Measurements from ENCODE around the gene MRPL1.

MRPL1 gene

GRCh38 chr4:77927991-77928925 lies 65.6 kb downstream of the MRPL1 start:
- H4K20me1 ChIP-seq (ENCODE audit: insufficient read depth), result no peaks in the 10 kb centered on the region
- no peak overlapping the region for H2AFZ ChIP-seq (ENCODE audit: low read depth)
- no peak overlapping the region for H3K9ac ChIP-seq
- H3K4me3 ChIP-seq (IDR thresholded peaks at IDR 0.05; ENCODE audit: insufficient read depth, low read depth, low read length), result no peak overlapping the region
- H3K4me2 ChIP-seq, result no peak overlapping the region
- H3K4me1 ChIP-seq (ENCODE audit: low read depth, poor library complexity, severe bottlenecking), result no peaks in the 10 kb centered on the region
- H3K36me3 ChIP-seq (ENCODE audit: insufficient read depth), result no peaks in the 10 kb centered on the region
- no peaks in the 10 kb centered on the region for H3K79me2 ChIP-seq (ENCODE audit: insufficient read depth, low read depth)
- no peak overlapping the region for H3K27ac ChIP-seq
- H3K27me3 ChIP-seq (ENCODE audit: insufficient read depth, low read depth), result no peaks in the 10 kb centered on the region
- TF ChIP-seq, protein P1, sequence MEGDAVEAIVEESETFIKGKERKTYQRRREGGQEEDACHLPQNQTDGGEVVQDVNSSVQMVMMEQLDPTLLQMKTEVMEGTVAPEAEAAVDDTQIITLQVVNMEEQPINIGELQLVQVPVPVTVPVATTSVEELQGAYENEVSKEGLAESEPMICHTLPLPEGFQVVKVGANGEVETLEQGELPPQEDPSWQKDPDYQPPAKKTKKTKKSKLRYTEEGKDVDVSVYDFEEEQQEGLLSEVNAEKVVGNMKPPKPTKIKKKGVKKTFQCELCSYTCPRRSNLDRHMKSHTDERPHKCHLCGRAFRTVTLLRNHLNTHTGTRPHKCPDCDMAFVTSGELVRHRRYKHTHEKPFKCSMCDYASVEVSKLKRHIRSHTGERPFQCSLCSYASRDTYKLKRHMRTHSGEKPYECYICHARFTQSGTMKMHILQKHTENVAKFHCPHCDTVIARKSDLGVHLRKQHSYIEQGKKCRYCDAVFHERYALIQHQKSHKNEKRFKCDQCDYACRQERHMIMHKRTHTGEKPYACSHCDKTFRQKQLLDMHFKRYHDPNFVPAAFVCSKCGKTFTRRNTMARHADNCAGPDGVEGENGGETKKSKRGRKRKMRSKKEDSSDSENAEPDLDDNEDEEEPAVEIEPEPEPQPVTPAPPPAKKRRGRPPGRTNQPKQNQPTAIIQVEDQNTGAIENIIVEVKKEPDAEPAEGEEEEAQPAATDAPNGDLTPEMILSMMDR (conservative IDR thresholded peaks at IDR 0.05; ENCODE audit: low read depth, low read length), result no peak

DNA sequence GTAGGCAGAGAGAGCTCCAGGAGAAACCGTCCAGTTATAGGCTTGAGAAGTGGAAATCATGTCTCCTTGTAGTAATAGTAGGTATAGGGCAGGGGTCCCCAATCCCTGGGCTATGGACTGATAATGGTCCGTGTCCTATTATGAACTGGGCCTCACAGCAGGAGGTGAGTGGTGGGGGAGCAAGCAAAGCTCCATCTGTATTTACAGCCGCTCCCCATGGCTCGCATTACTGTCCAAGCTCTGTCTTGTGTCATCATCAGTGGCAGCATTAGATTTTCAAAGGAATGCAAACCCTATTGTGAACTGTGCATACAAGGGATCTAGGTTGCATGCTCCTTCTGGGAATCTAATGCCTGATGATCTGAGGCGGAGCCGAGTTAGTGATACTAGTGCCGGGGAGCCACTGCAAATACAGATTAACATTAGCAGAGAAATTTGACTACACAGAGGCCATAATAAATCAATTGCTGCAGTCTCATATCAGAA lies 67.6 kb downstream of the MRPL1 start:
- no peaks in the 10 kb centered on the region for H4K20me1 ChIP-seq (ENCODE audit: insufficient read depth)
- no peaks in the 10 kb centered on the region for H3K4me1 ChIP-seq (ENCODE audit: low read depth, poor library complexity, severe bottlenecking)
- no peak overlapping the region for H3K4me2 ChIP-seq
- H3K36me3 ChIP-seq (ENCODE audit: insufficient read depth), result no peaks in the 10 kb centered on the region
- H3K79me2 ChIP-seq (ENCODE audit: insufficient read depth, low read depth), result no peaks in the 10 kb centered on the region
- H3K9ac ChIP-seq, result no peak overlapping the region
- TF ChIP-seq, protein P1 (conservative IDR thresholded peaks at IDR 0.05; ENCODE audit: low read depth, low read length), result no peak
- H3K4me3 ChIP-seq (IDR thresholded peaks at IDR 0.05; ENCODE audit: insufficient read depth, low read depth, low read length), result no peak overlapping the region
- H3K27me3 ChIP-seq (ENCODE audit: insufficient read depth, low read depth), result no peaks in the 10 kb centered on the region
- no peak overlapping the region for H2AFZ ChIP-seq (ENCODE audit: low read depth)
- no peak overlapping the region for H3K27ac ChIP-seq

DNA sequence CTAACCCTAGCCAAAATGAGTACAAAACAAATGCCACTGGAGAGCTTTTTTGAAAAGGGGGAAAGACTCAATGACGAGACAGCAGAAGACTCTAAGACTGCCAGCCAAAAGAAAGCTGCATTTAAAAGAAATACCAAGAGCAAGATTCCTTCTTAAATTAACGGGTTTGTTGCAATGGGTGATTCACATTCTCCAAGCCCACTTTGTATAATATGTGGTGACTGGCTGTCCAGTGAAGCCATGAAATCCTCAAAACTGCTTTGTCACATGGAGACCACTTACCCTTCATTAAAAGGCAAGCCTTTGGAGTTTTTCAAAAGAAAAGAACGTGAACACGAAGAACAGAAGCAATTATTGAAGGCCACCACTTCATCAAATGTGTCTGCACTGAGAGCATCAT lies 68.2 kb downstream of the MRPL1 start:
- H3K36me3 ChIP-seq (ENCODE audit: insufficient read depth), result no peaks in the 10 kb centered on the region
- TF ChIP-seq, protein P1 (conservative IDR thresholded peaks at IDR 0.05; ENCODE audit: low read depth, low read length), result no peak
- no peak overlapping the region for H3K27ac ChIP-seq

DNA sequence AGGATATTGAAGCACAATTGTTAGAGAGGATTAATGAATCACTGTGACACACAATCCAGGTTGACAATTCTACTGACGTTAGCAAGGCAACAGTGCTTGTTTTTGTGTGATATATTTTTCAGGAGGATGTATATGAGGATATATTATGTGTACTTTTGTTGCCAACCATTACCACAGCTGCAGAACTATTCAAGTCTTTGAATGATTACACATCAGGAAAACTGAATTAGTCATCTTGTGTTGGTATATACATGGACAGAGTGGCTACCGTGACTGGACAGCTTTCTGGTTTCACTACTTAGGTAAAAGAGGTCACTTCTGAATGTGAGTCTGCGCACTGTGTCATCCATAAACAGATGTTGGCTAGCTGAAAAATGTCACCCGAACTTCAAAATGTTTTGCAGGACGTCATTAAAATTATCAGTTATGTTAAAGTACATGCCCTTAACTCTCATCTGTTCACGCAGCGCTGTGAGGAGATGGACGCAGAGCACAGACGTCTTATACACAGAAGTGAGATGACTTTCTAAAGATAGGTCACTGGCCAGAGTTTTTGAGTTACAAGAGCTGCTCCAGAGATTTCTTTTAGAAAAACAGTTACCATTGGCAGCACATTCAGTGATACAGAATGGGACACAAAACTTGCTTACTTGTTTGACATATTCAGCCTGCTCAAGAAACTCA lies 69.0 kb downstream of the MRPL1 start:
- TF ChIP-seq, protein P1 (conservative IDR thresholded peaks at IDR 0.05; ENCODE audit: low read depth, low read length), result no peak
- H3K9ac ChIP-seq, result no peak overlapping the region
- H3K36me3 ChIP-seq (ENCODE audit: insufficient read depth), result no peaks in the 10 kb centered on the region
- H3K27me3 ChIP-seq (ENCODE audit: insufficient read depth, low read depth), result no peaks in the 10 kb centered on the region
- H4K20me1 ChIP-seq (ENCODE audit: insufficient read depth), result no peaks in the 10 kb centered on the region
- H3K4me1 ChIP-seq (ENCODE audit: low read depth, poor library complexity, severe bottlenecking), result no peaks in the 10 kb centered on the region
- H3K27ac ChIP-seq, result no peak overlapping the region
- no peak overlapping the region for H2AFZ ChIP-seq (ENCODE audit: low read depth)
- no peak overlapping the region for H3K4me2 ChIP-seq
- no peak overlapping the region for H3K4me3 ChIP-seq (IDR thresholded peaks at IDR 0.05; ENCODE audit: insufficient read depth, low read depth, low read length)
- no peaks in the 10 kb centered on the region for H3K79me2 ChIP-seq (ENCODE audit: insufficient read depth, low read depth)

More for the DNA sequence above, 68.2 kb downstream of the MRPL1 start:
- Histone ChIP-seq H2AFZ (ENCODE audit: low read depth) (no peak overlapping the region), H3K27me3 (ENCODE audit: insufficient read depth, low read depth) (no peaks in the 10 kb centered on the region), H3K4me3 (IDR thresholded peaks at IDR 0.05; ENCODE audit: insufficient read depth, low read depth, low read length) (no peak overlapping the region), H3K4me2 (no peak overlapping the region), H3K4me1 (ENCODE audit: low read depth, poor library complexity, severe bottlenecking) (no peaks in the 10 kb centered on the region), H3K79me2 (ENCODE audit: insufficient read depth, low read depth) (no peaks in the 10 kb centered on the region), H4K20me1 (ENCODE audit: insufficient read depth) (no peaks in the 10 kb centered on the region), H3K9ac (no peak overlapping the region)
